ENCODE data around the gene GLUD1.
"Not testable (repeated sequence)": the region's sequence is repeated elsewhere in the genome, so short reads cannot be mapped to it uniquely, and the experiment has no call there.

DNA sequence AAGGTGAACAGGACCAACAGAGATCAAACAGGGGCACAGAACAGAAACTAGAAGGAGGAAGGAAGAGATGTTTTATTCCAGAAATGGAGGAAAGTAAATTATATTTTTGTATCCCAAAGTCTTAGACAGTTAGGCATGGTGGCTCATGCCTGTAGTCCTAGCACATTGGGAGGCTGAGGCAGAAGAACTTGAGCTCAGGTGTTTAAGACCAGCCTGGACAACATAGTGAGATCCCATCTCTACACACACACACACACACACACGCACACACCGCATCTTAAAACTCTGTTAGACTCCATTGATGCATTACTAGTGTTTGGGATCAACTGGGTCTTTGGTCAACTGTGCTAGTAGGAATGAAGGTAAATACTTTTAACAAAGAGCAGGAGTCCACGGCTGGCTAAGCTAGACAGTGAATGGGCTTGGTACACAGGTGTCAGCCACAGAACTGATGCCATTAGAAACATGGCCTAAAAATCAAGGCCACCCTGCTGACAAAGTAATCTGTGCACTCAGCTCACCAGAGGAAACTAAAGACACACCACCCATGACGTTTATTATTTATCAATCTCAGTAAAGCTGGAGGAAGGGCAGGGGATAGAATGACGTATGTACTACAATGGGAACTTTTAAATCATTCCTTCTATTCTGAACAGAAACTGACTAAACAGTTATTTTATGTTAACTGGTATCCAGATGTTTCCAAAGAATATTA lies 10.9 kb downstream of the GLUD1 start:
- TF ChIP-seq NFRKB (IDR thresholded peaks at IDR 0.05); SUZ12 (IDR thresholded peaks at IDR 0.05); ZNF384 (IDR thresholded peaks at IDR 0.05); L3MBTL2 (conservative IDR thresholded peaks at IDR 0.05); SP1 (IDR thresholded peaks at IDR 0.05); FOXM1 (IDR thresholded peaks at IDR 0.05; ENCODE audit: borderline replicate concordance); BHLHE40 (IDR thresholded peaks at IDR 0.05; ENCODE audit: borderline replicate concordance); HDGF (IDR thresholded peaks at IDR 0.05; ENCODE audit: borderline replicate concordance); FOXA1 (IDR thresholded peaks at IDR 0.05): not testable (repeated sequence)
